Esophagus squamous epithelium (tissue), 4 donors: ENCODE results near the gene VARS1.
"Not testable (repeated sequence)": the region's sequence is repeated elsewhere in the genome, so short reads cannot be mapped to it uniquely, and the experiment has no call there.

Experiments used
- POLR2A ChIP-seq, 4 donors: fragments of 450-650 bp; IDR thresholded peaks; one replicate each; pipeline ENCODE4 v1.6.1; 2017; ENCODE audit warnings: antibody characterized with exemption in 4 of 4, mild to moderate bottlenecking in 4 of 4, moderate library complexity in 3 of 4
- TF ChIP-seq, protein P1 (sequence below), 6 experiments: fragments of 450-650 bp in 4 of 6; fragments of 200-600 bp in 2 of 6; sonication (generic) in 2 of 6; IDR thresholded peaks; one replicate each; pipeline ENCODE4 v1.5.1; 2016 to 2019; ENCODE audit warnings: antibody characterized with exemption in 6 of 6, mild to moderate bottlenecking in 4 of 6, moderate library complexity in 4 of 6

DNA sequence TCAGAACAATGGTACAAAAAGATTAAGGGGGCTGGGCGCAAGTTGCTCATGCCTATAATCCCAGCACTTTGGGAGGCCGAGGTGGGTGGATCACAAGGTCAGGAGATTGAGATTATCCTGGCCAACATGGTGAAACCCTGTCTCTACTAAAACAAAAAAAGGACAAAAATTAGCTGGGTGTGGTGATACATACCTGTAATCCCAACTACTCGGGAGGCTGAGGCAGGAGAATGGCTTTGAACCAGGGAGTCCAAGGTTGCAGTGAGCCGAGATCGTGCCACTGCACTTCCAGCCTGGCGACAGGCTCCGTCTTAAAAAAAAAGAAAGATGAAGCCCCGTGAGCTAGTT lies 44.2 kb upstream of the VARS1 start:
- TF ChIP-seq, protein P1, sequence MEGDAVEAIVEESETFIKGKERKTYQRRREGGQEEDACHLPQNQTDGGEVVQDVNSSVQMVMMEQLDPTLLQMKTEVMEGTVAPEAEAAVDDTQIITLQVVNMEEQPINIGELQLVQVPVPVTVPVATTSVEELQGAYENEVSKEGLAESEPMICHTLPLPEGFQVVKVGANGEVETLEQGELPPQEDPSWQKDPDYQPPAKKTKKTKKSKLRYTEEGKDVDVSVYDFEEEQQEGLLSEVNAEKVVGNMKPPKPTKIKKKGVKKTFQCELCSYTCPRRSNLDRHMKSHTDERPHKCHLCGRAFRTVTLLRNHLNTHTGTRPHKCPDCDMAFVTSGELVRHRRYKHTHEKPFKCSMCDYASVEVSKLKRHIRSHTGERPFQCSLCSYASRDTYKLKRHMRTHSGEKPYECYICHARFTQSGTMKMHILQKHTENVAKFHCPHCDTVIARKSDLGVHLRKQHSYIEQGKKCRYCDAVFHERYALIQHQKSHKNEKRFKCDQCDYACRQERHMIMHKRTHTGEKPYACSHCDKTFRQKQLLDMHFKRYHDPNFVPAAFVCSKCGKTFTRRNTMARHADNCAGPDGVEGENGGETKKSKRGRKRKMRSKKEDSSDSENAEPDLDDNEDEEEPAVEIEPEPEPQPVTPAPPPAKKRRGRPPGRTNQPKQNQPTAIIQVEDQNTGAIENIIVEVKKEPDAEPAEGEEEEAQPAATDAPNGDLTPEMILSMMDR (IDR thresholded peaks at IDR 0.05): not testable (repeated sequence)
- not testable (repeated sequence) for TF ChIP-seq POLR2A (IDR thresholded peaks at IDR 0.05)
